Thyroid gland (tissue), 4 donors: ENCODE data around the gene UPF1. TPM values are rescaled to one million over a fixed set of nuclear protein-coding genes. Genes with fewer than 3 reads are reported as not detected.

Experiments used
- DNase-seq, 2 donors: peaks; one replicate each; pipeline ENCODE4 v3.0.0-alpha.2; 2019
- H3K27ac ChIP-seq, 3 donors: fragments of 200-600 bp; sonication (generic); 1 replicate in 2 of 3; 2 replicates in 1 of 3; pipeline ENCODE4 v1.5.1; 2016 to 2019; ENCODE audit warnings: mild to moderate bottlenecking in 1 of 3, moderate library complexity in 1 of 3
- H3K27me3 ChIP-seq: fragments of 200-600 bp; sonication (generic); one replicate; pipeline ENCODE4 v1.5.1; 2019
- H3K36me3 ChIP-seq, 2 donors: fragments of 200-600 bp; sonication (generic); one replicate each; pipeline ENCODE4 v1.5.1; 2016 to 2019
- H3K4me1 ChIP-seq, 2 donors: fragments of 200-600 bp; sonication (generic); one replicate each; pipeline ENCODE4 v1.5.1; 2017 to 2019
- H3K4me3 ChIP-seq, 3 donors: fragments of 200-600 bp; sonication (generic); replicated peaks in 1 of 3; 1 replicate in 2 of 3; 2 replicates in 1 of 3; pipeline ENCODE4 v1.5.1; 2016; ENCODE audit warnings: mild to moderate bottlenecking in 1 of 3
- H3K9me3 ChIP-seq: fragments of 200-600 bp; sonication (generic); one replicate; pipeline ENCODE4 v1.5.1; 2017
- POLR2A ChIP-seq, 2 donors: fragments of 450-650 bp; IDR thresholded peaks; one replicate each; pipeline ENCODE4 v1.6.1; 2017; ENCODE audit warnings: antibody characterized with exemption in 2 of 2, mild to moderate bottlenecking in 2 of 2, moderate library complexity in 1 of 2
- WGBS, 2 donors: methylation state at CpG; one replicate each; pipeline ENCODE4 v1.1.5; 2017; 5-methylcytosine and 5-hydroxymethylcytosine counted together
- intact Hi-C: fragments of 100-400 bp; cut with DNase I; formaldehyde crosslinking; loops from one replicate; pipeline ENCODE4 v1.15.1; 2023
- total RNA-seq, 4 donors: library from RNA; depleted of rRNA; stranded (reverse); fragments of >200 nt; gene quantifications; one replicate each; pipeline ENCODE4 v1.2.3, GENCODE V29; 2016
- TF ChIP-seq, protein P1 (sequence below), 6 experiments: fragments of 200-600 bp in 3 of 6; fragments of 450-650 bp in 3 of 6; sonication (generic) in 3 of 6; IDR thresholded peaks; one replicate each; pipeline ENCODE4 v1.5.1; 2016 to 2019; ENCODE audit warnings: antibody characterized with exemption in 6 of 6, mild to moderate bottlenecking in 2 of 6, inconsistent platforms in 1 of 6, moderate library complexity in 1 of 6

The UPF1 gene
- total RNA-seq, 4 donors from 2014 or later, result 56.7 to 122 (median 79.6) TPM

DNA sequence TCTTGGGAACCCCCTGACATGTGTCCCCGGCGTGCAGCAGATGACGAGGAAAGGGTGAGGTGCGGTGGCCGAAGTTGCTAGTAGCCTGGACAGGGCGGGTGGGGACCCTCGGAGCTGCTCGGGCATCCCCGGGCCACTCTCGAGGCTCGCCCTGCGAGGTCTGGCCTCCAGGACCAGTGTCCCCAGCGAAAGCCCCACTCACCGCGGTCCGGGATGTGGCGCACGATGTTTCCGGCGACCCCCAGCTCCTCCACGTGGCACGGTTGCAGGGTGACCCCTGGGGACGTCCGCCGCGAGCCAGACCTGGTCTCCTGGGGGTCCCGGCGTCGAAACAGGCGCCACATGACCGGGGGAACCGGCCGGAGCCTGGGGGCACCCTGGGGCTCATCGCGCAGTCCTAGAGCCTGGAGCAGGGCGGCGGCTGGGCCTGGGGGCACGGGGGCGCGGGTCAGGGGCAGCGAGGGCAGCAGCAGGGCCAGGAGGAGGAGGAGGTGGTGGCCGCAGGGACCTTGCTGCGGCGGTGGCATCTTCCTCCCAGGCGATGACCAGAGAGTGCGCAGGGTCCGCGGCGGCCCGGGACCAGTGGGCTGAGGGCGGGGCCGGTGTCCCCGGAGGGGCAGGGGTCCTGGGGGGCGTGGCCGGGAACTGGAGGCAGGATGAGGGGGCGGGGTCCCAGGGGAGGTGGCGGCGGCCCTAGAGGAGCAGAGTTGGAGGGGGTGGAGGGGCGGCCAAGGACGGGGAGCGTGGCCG is 38.2 kb downstream of the UPF1 start:
- TF ChIP-seq, protein P1, sequence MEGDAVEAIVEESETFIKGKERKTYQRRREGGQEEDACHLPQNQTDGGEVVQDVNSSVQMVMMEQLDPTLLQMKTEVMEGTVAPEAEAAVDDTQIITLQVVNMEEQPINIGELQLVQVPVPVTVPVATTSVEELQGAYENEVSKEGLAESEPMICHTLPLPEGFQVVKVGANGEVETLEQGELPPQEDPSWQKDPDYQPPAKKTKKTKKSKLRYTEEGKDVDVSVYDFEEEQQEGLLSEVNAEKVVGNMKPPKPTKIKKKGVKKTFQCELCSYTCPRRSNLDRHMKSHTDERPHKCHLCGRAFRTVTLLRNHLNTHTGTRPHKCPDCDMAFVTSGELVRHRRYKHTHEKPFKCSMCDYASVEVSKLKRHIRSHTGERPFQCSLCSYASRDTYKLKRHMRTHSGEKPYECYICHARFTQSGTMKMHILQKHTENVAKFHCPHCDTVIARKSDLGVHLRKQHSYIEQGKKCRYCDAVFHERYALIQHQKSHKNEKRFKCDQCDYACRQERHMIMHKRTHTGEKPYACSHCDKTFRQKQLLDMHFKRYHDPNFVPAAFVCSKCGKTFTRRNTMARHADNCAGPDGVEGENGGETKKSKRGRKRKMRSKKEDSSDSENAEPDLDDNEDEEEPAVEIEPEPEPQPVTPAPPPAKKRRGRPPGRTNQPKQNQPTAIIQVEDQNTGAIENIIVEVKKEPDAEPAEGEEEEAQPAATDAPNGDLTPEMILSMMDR (IDR thresholded peaks at IDR 0.05), result no peak
- TF ChIP-seq POLR2A (IDR thresholded peaks at IDR 0.05), result no peak
- no peak overlapping the region for H3K4me3 ChIP-seq
- H3K27ac ChIP-seq, result no peak overlapping the region
- 55 to 58% methylated on average over 11 to 34 of the region's 62 CpGs for WGBS, 2 donors
- peaks cover 0 to 4% of the 10 kb centered on the region in 2 donors for H3K4me1 ChIP-seq
- no peak for DNase-seq
- H3K9me3 ChIP-seq, result no peaks in the 10 kb centered on the region
- H3K36me3 ChIP-seq, result peaks cover 30 to 34% of the 10 kb centered on the region in 2 donors
- no peaks in the 10 kb centered on the region for H3K27me3 ChIP-seq
- intact Hi-C loops, result no loop called here

DNA sequence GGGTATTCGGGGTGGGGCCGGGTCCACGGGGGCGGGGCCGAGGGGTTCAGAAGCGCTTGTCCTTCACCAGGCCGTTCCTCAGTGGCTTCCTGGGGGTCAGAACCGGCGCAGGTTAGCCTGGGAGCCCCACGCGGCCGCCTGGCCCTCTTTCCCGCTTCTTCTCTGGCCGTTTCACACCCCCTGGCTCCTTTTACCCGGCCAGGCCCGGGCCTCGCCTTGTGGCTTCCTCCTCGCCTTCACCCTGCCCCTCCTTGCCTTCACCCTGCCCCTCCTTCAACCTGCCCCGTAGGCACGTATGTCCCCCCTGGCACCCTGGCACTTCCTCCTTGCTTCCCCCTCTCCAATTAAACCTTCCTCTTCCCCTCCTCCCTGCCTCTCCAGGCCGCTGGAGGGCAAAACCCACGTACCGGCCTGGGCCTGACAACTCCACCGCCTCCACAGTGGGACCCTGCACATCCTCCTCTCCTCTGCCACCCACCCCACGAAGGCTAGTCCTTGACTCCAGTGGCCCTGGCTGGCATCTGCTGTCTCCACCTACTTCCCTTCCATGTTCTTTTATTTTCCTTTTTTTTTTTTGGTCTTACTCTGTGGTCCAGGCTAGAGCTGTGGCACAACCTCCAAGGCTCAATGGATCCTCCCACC is 38.9 kb downstream of the UPF1 start:
- TF ChIP-seq, protein P1 (IDR thresholded peaks at IDR 0.05), result no peak
- TF ChIP-seq POLR2A (IDR thresholded peaks at IDR 0.05), result no peak
- 53 to 64% methylated on average over 19 to 25 of the region's 25 CpGs for WGBS, 2 donors
- H3K9me3 ChIP-seq, result no peaks in the 10 kb centered on the region
- DNase-seq, result no peak
- H3K27me3 ChIP-seq, result no peaks in the 10 kb centered on the region
- peaks cover 23 to 27% of the 10 kb centered on the region in 2 donors for H3K36me3 ChIP-seq
- intact Hi-C loops, result no loop called here
- no peak overlapping the region for H3K4me3 ChIP-seq
- peaks cover 0 to 4% of the 10 kb centered on the region in 2 donors for H3K4me1 ChIP-seq
- H3K27ac ChIP-seq, result no peak overlapping the region

DNA sequence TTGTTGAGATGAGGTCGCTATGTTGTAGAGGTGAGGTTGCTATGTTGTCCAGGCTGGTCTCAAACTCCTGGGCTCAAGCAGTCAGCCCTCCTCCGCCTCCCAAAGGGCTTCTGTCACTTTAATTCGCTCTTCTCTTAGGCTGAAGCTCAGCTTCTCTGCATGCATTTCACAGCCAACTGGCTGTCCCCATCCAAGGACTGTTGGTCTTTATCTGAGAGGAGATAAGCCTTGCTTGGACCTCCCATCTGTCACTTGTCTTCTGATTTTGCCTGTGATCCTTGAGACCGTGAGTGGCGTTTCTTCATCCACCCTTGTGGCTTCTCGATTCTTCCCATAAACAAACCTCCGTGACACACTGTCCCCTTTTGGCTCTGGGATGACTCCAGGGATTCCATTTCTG is 39.8 kb downstream of the UPF1 start:
- Histone ChIP-seq H3K4me3 (no peak overlapping the region), H3K27me3 (no peaks in the 10 kb centered on the region), H3K36me3 (peaks cover 14 to 18% of the 10 kb centered on the region in 2 donors), H3K4me1 (peaks cover 0 to 4% of the 10 kb centered on the region in 2 donors), H3K9me3 (no peaks in the 10 kb centered on the region), H3K27ac (no peak overlapping the region)
- TF ChIP-seq, protein P1 (IDR thresholded peaks at IDR 0.05), result no peak
- TF ChIP-seq POLR2A (IDR thresholded peaks at IDR 0.05), result no peak
- intact Hi-C loops, result no loop called here
- no peak for DNase-seq
- whole genome bisulfite sequencing, 2 donors, result 89 to 91% methylated on average over 7 of the region's 7 CpGs

DNA sequence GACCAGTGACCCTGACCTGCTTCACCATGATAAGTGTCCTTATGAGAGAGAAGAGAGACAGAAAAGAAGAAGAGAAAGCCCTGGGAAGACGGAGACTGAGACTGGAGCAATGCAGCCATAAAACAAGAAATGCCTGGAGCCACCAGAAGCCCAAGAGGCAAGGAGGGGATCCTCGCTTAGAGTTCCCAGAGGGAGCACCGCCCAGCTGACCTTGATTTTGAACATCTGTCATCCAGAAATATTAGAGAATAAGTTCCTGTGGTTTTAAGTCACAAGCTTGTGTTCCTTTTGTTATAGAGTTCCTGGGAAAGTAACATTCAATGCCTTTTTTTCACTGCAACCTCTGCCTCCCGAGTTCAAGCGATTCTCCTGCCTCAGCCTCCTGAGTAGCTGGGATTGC is 44.0 kb downstream of the UPF1 start:
- no peaks in the 10 kb centered on the region for H3K27me3 ChIP-seq
- H3K36me3 ChIP-seq, result no peaks in the 10 kb centered on the region
- no peak overlapping the region for H3K4me3 ChIP-seq
- H3K4me1 ChIP-seq, result no peaks in the 10 kb centered on the region
- no peak overlapping the region for H3K27ac ChIP-seq
- no peak for DNase-seq
- WGBS, 2 donors, result 87 to 94% methylated on average over 5 of the region's 5 CpGs
- intact Hi-C loops, result no loop called here
- no peaks in the 10 kb centered on the region for H3K9me3 ChIP-seq
- TF ChIP-seq POLR2A (IDR thresholded peaks at IDR 0.05), result no peak
- TF ChIP-seq, protein P1 (IDR thresholded peaks at IDR 0.05), result no peak

DNA sequence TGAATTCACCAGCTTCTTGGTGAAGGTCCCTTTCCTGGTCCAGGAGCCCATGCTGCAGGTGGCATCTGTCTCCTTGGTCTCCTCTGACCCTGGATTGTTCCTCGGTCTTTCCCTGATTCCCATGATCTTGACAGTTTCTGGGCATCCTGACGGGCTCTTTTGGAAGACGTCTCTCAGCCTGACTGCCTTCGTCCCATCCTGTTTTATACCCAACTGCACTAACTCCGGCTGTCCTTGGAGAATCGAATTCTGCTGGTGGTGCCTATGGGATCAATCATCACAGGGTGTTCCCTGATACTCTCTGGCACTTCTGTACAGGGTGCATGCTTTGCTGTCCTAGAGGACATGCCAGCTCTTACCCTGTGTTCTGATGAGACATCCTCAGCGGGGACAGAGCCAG is 45.1 kb downstream of the UPF1 start:
- WGBS, 2 donors, result 96 to 99% methylated on average over 6 to 7 of the region's 7 CpGs
- H3K4me3 ChIP-seq, result no peak overlapping the region
- no peaks in the 10 kb centered on the region for H3K9me3 ChIP-seq
- intact Hi-C loops, result no loop called here
- no peaks in the 10 kb centered on the region for H3K27me3 ChIP-seq
- no peak for TF ChIP-seq POLR2A (IDR thresholded peaks at IDR 0.05)
- TF ChIP-seq, protein P1 (IDR thresholded peaks at IDR 0.05), result no peak
- no peaks in the 10 kb centered on the region for H3K36me3 ChIP-seq
- no peak for DNase-seq
- no peak overlapping the region for H3K27ac ChIP-seq
- H3K4me1 ChIP-seq, result no peaks in the 10 kb centered on the region
